NCI-H2171 (cell line): ENCODE data around the gene SMIM3.
"Not testable (repeated sequence)": the region's sequence is repeated elsewhere in the genome, so short reads cannot be mapped to it uniquely, and the experiment has no call there.

Experiments
- DNase-seq: peaks from one replicate; lab custom pipeline; 2025; lab: John Stamatoyannopoulos, UW

The SMIM3 gene

DNA sequence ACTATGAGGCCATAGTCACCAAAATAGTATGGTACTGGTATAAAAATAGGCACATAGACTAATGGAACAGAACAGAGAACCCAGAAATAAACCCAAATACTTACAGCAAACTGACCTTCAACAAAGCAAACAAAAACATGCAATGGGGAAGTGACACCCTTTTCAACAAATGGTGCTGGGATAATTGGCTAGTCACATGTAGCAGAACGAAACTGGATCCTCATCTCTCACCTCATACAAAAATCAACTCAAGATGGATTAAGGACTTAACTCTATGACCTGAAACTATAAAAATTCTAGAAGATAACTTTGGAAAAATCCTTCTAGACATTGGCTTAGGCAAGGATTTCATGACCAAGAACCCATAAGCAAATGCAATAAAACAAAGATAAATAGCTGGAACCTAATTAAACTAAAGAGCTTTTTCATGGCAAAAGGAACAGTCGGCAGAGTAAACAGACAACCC lies 14.9 kb downstream of the SMIM3 start:
- not testable (repeated sequence) for DNase-seq

DNA sequence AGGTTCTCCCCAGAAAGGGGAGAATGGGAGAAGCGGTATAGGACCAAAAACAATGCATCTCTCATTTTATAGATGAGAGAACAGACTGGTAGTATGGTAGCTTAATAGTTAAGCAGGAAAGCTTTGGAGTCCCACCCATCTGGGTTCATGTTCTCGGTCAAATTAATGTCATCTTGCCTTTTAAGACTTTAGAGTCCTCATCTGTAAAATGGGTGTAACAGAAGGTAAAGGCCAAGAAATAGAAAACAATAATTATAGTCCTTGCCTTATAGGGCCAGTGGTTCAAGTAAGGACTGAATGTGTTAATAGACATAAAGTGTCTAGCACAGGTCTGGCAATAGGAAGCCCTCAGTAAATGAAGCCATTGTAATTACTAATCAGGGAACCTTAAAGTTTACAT lies 16.4 kb downstream of the SMIM3 start:
- DNase-seq = no peak

DNA sequence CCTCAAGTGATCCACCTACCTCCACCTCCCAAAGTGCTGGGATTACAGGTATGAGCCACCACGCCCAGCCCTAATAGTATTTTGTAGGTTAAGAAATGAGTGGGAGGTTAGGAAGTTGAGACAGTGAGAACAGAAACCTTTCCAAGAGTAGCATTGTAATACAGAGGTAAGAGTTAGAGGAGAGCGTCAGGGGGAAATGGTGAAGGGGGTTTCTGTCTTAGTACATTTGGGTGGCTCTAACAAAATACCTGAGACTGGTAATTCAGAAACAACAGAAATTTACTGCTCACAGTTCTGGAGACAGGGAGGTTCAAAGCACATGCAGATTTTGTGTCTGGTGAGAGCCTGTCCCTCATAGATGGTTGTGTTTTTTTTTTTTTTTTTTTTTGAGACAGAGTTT lies 18.8 kb downstream of the SMIM3 start:
- no peak for DNase-seq

DNA sequence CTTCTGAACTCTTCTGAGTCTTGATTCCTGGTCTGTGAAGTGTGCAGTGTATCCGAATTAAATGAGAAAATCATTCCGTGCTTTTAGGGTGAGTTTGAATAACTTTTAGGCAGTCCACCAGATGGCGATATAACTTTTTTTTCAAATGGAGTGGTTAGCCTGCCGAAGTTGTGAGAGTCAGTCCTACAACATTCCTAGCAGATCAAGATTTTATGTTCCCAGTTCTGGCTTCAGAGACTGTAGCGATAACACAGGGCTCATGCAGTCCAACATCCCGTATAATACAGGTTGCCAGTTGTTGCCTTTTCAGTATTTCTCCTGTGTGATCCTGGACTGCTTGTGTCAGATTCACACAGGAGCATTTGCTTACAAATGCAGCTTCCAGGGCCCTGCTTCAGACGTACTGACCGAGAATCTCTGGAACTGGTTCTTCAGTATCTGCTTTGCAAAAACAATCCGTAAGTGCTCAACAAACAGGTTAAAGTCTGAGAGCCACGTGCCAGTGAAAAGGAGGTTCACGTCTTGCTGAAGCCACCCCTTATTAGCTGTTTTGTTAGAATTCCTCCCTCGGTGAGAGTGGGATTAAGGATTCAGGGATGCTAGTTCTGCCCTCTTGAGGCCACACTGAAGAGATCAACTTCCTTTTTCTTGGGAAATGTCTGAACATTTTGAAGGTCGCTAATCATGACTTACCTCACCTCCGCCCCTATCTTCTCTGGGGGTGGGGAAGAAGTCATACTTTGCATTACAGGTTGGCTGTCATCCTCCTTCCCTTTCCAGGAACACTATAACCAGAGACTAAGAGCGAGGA lies 22.8 kb downstream of the SMIM3 start:
- DNase-seq = no peak

DNA sequence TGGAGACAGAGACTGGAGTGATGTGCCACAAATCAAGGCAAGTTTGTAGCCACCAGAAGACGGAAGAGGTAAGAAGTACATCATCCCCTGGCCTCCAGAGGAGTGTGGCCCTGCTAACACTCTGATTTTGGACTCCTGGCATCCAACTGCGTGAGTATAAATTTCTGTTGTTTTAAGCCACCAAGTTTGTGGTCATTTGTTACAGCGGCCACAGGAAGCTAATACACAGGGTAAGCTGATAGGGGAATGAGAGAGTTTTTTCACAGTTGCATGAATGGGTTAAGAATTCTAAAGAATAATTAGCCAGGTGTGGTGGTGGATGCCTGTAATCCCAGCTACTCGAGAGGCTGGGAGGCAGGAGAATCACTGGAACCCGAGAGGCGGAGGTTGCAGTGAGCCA lies 25.8 kb downstream of the SMIM3 start:
- DNase-seq = no peak

DNA sequence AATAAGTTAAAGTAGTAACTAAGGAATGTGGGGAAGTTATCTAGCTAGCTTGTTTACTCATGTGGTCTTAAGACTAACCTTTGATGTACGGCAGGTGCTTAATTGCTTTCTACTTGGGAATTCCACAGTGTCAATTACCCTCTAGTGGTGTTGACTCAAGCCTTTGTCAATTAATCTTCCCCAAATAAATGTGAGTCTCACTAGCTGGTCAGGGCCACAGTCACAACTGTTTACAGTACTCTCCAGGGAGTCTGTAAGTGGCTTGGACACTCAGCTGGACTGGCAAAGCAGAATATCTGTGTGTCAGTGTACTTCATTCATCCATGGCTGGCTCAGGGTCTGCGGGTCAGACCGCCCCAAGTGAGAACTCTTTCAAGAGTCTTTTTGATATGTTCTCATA lies 30.8 kb downstream of the SMIM3 start:
- no peak for DNase-seq

DNA sequence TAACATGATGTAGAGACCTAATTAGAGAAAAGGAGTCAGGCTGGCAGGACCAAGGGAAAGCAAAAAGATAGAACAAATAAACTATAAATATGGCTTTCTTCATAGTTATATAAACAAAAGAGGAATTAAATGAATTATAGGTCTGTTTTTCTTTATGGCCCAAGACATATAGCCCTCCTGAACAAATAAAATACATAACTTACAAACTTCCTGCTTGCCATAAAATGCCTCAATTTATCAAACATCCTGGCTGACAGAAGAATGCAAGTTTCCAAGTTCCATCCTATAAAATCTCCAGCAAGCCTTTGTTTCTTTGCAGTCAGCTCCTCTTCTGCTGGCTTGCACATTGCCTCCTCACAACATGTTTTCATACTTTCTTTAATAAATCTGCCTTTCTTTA lies 36.5 kb downstream of the SMIM3 start:
- DNase-seq = no peak

DNA sequence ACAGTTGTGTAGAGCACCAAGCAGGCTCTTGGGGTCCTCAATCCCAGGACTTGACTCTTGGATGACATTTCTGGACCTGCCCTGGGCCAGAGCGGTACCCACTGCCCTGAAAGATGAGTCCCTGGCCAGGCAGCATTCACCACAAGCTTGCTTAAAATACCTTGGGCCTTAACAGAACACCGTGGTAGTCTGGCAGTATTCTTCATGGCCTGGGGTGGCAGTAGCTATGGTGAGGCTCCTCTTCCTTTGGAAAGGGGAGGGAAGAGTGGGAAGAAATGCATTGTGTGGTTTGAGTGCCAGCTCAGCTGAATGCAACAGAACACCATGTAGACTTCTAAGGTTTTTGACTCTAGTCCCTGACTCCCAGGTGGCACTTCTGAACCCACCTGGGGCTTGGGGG lies 38.4 kb downstream of the SMIM3 start:
- no peak for DNase-seq

DNA sequence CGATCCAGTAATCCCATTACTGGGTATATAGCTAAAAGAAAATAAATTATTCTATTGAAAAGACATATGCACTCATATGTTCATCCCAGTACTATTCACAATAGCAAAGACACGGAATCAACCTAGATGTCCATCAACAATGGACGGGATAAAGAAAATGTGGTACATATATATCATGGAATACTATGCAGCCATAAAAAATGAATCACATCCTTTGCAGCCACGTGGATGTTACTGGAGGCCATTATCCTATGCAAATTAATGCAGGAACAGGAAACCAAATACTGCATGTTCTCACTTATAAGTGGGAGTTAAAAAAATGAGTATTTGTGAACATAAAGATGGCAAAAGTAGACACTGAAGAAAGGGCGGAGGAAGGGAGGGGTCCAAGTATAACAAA lies 51.2 kb downstream of the SMIM3 start:
- no peak for DNase-seq

DNA sequence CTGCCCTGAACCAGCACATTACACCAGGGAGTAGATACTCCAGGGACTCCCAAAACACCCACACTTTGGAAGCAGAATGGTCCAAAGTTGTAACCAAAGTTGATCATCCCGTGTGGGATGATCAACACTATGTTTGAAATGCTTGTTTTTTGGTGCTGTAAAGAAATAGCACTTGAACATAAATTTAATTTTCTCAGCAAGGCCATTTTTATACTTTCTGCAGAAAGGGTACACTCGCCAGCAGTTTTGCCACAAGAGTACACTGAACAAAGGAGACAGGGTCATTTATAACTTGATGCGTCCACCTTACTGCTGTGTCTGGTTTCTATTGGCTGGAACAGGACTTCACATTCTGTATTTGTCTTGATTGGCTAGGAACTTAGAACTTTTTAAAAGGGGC lies 53.3 kb downstream of the SMIM3 start:
- not testable (repeated sequence) for DNase-seq

DNA sequence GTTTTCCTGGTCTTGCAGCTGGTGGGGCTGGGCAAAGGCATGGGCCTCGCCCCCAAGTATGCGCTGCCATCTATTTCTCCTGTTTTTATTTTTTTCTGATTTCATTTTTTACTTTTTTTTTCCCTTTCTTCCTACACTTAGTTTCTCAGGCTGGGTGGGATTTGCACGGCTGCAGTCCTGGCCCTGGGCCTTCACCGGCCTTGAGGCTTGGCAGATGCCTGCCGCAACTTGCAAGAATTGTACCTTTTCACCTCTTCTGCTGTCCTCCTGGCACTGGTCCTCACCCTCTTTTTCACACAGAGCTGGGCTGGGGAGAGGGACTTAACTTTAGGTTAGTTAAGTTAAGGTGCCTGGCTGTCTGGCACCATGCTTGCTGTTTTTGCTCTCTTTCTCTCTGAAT lies 57.5 kb downstream of the SMIM3 start:
- no peak for DNase-seq

DNA sequence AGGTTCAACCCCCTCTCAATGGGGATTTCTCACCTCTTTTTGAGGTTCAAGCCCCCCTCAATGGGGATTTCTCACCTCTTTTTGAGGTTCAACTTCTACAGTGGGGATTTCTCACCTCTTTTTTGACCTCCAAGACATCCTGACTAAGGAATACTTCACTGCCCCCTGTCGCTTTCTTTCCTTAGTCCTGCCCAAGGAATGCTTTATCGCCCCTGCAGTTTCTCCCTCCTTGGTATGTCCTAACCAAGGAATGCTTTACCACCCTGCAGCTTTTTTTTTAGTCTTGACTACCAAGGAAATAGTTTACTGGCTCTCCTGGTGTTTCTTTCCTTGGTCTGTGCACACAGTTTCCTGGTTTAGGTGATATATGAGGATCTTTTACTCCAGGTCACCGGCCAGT lies 58.1 kb downstream of the SMIM3 start:
- DNase-seq = no peak

DNA sequence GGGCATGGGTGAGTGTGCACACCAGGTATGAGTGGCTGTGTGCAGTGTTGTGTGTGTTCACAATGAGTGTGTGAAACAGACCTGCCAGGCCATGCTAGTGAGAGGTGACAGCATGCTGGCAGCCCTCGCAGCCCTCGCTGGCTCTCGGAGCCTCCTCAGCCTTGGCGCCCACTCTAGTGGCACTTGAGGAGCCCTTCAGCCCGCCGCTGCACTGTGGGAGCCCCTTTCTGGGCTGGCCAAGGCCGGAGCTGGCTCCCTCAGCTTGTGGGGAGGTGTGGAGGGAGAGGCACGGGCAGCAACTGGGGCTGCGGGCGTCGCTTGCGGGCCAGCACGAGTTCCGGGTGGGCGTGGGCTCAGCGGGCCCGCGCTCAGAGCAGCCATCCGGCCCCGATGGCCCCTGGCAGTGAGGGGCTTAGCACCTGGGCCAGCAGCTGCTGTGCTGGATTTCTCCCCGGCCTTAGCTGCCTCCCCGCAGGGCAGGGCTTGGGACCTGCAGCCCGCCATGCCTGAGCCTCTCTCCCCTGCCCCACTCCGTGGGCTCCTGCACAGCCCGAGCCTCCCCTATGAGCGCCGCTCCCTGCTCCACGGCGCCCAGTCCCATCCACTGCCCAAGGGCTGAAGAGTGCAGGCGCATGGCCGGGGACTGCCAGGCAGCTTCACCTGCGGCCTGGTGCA lies 66.8 kb downstream of the SMIM3 start:
- not testable (repeated sequence) for DNase-seq

DNA sequence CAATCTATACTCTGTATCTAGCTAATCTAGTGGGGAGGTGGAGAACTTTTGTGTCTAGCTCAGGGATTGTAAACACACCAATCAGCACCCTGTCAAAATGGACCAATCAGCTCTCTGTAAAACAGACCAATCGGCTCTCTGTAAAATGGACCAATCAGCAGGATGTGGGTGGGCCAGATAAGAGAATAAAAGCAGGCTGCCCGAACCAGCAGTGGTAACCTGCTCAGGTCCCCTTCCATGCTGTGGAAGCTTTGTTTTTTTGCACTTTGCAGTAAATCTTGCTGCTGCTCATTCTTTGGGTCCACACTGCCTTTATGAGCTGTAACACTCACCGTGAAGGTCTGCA lies 67.7 kb downstream of the SMIM3 start, which contains the start of gene IRGM:
Gene IRGM (plus strand): TSS at position 214 of the 346 bp plus-strand sequence. CDS start 1,603 bp downstream, outside the sequence.
- DNase-seq = not testable (repeated sequence)
